Measurements from ENCODE around the gene ROBO2. TPM values are rescaled to one million over a fixed set of nuclear protein-coding genes. Genes with fewer than 3 reads are reported as not detected.

Gene ROBO2
- total RNA-seq, 1 experiment from 2014 or later, result under 0.01 TPM

DNA sequence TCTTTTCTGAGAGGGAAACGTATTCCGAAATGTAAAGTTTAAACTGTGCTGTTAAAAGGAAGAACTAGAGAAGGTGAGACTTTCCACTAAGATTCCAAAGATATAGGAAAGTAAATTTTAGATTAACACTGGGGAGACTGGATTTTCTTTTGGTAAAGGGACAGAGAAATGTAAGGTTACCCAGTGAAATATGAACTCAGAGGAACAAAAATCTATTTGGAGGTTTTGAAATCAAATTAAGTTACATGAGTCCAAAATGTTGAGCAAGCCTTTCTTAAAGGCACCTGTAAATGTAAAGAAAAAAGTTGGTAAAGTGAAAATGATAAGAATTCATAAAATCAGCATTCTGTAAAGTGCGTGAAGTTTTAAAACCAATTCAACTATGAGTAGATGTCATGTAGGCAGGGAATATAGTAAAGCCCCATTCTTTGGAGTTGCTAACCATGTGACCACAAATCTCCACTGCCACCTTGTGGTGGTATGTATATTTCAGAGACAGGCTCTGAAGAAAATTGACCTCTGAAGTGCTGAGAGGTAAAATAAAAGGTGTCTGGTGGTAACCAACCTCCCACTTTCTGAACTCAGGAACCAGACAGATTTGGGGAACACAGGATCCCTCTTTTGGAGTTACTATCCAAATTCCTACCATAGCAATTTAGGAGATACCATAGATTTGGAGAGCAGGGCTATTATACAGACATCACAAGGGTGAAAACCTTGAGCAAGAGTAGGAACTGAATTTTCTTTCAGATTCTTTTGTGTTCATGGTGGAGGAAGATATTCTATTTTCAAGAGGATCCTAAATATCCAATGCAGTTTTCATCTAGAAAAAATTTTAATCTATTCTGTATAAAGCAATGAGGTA, 215.3 kb downstream of the ROBO2 start:
- DNase-seq (ENCODE audit: low read depth), result peak; percentile 47

DNA sequence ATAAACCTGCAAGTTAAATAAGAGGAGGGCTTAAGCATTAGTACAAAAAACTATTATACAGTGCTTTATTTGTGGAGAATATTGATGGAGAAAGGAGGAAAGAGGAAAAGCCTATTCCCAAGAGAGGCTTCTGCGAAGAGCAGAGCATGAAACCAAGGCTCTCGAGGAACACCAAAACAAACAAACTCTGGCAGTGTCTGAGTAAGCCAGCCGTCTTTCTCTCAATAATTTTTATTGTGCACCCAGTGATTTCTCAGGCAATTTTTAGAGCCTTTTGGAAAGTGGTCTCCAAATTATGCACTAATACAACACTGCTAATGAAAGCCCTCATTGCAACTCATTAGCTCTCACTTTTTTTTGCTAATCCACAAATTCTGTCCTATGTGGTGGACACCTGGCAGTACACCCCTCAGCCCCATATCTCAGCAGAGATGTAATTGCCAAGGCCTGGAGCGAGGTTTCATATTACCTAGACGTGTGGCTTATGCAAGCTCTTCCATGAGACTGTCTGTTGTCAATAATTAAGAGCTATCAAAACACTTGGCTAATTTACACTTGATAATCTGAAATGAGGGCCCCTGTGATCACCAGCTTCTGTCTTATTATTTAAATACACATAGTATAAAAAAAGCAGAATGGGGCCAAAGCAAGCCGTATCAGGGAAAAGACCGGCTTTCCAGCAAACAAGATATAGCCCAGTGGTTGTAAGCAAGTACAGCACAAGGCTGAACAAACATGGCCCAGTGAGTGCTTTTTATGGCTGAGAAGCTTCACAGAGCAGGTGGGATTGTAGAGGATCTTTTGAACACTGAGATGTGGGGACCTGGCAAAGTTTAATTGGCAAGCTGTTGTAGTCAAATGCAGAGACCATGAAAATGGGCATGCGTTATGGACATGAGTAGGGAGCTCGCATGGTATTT, 216.9 kb downstream of the ROBO2 start:
- DNase-seq (ENCODE audit: low read depth), result no peak

DNA sequence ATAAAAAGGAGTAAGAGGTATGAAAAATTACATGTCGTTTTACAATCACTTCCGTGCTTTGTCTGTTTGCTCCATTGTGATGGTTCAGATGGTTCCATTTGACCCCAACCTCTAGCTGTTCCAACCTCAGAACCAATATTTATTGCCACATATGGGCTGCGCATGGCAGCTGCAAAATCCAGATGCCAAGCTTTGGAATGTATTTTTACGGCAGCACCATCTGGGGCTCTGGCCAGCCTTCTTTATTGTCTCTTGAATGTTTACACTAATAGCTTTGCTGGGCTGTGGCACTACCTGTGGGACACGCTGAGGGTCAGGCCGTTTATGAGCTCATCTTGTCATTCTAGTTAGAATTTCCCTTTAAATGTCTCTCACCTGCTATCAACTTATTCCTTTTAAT, 219.8 kb downstream of the ROBO2 start:
- DNase-seq (ENCODE audit: low read depth), result no peak

DNA sequence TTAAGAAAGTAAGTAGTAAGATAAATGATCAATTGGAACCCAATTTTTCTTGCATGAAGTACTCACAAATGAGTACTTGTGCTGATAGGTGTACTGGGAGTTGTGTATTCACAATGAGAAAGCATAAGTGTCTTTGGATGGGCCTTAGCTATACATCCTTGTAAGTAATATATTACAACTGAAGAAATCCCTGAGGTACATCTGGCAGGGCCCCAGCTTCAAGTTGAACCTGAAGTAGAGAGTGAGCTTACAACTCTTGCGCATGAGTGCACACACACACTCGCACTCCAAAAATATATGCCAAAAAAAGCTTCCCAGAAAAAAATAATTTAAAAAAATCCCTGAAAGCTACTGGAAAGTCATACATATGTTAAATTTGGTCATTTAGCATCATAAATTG, 222.5 kb downstream of the ROBO2 start:
- no peak for DNase-seq (ENCODE audit: low read depth)

DNA sequence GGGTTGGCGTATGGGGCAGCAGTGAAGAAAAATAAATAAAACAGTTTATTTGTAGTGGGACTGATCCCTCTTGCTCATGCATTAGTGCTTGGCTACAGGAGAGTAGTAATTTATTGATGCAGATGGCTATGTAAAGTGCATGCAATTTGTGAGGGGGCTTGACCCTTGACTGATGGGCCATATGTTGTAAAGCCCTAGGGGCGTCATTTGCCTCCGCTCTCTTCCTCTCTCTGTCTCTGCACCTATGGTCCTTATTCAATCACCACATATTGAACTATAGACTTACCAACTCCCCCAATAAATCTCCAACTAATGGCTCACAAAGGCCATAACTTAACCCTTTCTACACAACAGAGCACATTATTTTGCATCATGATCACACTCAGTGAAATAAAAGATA, 227.7 kb downstream of the ROBO2 start:
- no peak for DNase-seq (ENCODE audit: low read depth)

DNA sequence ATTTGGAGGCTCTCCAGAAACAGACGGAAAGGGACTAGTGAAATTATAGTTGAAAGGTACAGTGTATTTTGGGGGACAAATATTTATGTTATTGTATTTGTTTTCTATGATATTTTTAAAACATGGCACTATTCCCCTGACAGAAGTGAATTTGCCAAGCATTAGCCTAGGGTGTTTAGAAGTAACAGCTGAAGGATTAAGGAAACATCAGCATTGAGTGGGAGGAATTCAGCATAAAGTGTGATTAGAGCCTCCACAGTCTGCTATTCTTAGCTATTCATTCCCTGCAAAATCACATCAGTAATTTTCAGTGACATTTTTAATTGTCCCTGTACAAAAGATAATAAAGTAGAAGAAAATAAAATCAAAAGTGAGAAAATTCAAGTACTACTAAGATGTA, 231.4 kb downstream of the ROBO2 start:
- DNase-seq (ENCODE audit: low read depth), result no peak

DNA sequence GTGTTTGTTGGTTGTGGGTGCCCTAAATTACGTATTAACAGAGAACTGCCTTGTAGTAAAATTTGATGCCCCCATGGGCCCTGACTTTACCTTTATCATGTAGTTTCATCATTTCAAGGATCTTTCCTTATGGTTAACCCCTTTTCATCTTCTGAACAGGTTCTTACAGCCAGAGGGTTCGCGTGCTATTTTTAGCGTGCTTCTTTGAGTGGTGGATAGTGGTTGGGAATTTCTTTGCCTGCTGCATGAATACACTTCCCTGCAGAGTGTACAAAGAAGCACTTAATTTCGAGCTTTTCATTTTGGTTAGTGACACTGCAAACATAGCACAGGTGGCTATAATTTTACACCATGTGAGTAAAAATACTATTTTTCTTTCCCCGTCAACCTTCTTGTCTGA, 231.8 kb downstream of the ROBO2 start:
- DNase-seq (ENCODE audit: low read depth), result no peak

DNA sequence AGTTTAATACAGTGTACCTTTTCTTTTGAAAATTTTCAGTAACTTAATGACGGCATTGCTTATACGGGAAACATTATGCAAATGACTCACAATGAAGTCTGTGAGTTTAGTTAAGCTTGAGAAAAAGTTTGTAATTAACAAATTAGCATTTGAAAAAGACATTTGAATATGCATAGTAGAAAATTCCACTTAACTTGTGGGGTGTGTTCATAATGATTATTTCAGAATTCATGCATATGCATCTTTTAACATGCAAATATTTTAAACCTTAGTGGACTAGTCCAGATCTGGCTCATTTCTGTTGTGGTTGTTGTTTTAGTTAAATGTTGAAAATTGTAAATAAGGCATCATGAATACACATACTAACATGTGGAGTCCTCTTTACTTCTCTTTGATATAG, 239.4 kb downstream of the ROBO2 start:
- no peak for DNase-seq (ENCODE audit: low read depth)

DNA sequence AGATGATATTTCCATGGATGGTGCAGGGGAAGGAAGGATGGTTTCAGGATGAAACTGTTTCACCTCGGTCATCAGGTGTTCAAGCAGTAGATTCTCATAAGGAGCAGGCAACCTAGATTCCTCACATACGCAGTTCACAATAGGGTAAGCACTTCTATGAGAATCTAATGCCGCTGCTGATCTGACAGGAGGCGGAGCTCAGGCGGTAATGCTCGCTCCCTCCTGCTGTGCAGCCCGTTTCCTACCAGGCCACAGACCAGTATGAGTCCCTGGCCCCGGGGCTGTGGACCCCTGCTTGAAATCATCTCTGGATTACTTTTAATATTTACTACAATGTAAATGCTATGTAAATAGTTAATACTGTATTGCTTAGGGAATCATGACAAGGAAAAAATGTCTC, 241.8 kb downstream of the ROBO2 start:
- DNase-seq (ENCODE audit: low read depth), result no peak

DNA sequence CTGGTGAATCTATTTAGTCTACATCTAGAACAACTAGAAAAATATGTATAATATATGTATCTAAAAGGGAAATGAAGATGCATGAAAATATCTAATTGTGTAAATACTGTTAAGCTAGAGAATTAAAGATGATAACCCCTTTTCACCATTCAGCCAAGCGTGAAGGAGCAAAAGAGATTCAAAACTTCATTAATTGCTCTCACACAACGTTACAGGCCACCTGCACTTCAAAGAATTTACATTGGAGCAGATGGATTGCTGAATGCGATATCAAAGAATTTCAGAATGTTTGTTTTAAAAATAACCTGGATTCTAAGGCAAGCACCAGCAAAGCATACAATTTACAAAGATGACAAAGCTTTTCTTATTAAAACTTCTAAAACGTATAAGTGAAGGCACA, 243.2 kb downstream of the ROBO2 start:
- DNase-seq (ENCODE audit: low read depth), result no peak

DNA sequence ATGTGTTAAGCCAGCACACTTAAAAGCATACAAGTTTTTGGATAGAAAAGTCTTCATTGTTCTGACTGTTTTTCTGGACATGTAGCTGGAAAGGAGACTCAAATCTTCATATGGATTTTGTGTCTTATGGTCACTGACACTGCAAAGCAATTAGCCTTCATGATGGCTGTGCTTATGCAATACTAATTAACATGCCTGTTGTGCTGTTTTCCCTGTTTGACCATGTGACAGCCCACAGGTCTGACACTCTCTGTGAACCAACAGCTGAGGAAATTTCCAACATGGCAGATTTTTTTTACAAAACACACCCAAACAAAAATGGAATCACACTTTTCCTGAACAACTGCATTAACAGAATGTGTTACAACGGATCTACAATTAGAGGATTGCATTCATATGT, 248.4 kb downstream of the ROBO2 start:
- no peak for DNase-seq (ENCODE audit: low read depth)

DNA sequence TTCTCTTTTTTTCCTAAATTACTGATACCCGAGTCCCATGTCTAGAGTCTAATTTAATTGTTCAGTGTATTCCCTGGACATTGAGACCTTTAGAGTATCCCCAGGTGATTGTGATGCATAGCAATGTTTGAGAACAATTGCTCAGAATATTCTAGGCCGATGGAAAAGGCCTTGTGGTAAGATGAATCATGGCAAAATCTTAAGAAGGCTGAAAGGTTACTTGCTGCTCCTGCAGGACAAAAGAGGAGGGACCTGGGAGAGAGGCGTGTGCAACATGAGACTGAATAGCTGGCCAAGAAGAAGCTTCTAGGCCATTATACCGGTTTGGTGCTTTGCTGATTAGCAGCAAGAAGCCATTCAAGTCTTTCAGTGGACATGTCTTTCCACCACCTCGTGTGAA, 256.6 kb downstream of the ROBO2 start:
- DNase-seq (ENCODE audit: low read depth), result peak; percentile 56

DNA sequence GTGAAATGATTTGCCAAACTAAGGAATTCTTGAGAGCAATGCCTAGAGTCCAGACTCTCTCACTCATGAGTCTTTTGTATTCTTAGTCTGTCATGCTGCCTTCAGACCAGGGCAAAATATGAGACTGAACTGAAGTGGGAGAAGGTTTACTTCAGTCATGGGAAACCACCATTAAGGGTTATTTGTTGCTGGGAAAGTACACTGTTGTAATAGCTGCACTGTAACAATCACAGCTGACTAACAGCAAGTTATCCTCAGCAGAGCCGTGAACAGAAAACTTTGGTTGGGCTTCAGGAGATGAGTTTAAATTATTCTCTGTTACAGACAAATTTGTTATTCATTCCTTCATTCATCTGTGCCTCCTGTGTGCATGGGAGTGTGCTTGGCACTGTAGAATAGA, 258.5 kb downstream of the ROBO2 start:
- no peak for DNase-seq (ENCODE audit: low read depth)

DNA sequence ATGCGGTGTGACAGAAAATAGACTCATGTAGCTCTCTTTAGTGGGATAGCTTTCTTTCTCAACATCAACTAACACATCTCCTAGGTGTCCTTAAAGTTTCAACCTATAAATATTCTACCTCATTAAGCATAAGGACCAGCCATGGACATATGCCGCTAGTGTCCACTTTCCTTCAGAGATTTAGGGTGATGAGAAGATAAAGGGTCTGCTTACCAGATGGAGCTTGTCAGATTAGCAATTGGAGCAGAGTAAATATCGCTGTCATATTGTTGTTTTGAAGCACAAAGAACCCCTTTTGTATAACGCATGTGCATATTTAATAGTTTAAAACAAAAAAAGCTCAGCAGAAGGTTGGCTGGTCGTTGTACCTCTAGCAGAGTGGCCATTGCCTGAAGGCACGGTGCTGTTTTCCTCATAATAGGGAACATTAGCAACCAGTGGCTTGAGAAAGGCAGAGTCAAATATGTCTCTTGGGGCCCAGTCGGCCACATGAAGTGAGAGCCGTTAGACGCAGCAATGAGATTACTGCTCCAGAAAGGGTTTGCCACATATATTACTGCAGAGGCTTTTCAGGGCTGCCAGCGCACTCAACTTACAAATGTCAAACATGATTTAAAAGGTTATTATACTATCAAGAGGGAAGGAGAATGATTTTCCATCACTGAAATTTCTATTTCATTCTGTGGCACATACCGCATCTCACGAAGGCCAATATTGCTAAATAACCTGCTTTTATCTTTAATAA, 264.2 kb downstream of the ROBO2 start:
- DNase-seq (ENCODE audit: low read depth), result no peak

DNA sequence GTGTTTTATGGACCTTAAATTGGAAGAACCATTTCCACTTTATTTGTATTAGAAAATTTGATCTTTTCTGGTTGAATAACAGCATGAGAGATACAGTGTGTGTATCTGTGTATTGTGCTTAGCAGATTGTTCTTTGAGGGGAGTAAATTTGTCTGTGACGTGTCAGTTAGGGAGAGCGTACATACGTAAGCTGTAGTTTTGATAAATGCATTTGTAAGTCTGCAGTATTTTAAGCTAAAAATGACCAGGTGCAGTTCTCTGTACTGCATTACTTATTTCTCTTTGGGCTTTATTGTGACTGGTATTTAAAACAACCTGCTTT, 264.8 kb downstream of the ROBO2 start:
- no peak for DNase-seq (ENCODE audit: low read depth)

DNA sequence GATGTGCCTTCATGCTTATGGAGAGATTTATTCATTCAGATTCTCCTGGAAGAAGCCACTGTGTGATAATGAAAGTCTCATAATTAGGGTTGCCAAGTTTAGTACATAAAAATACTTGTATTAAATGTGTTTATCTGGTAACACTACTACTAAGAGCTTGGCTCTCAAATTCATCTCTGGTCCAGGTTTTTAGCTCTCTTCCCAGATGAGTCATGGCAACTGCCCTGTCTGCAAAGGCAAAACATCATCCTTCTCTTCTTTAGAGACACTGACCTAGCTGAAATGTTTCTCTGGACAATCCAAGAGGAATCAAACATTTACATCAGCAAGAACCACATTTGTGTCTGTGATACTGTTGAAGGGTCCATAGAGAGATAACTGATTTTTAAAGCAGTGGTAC, 269.6 kb downstream of the ROBO2 start:
- no peak for DNase-seq (ENCODE audit: low read depth)

DNA sequence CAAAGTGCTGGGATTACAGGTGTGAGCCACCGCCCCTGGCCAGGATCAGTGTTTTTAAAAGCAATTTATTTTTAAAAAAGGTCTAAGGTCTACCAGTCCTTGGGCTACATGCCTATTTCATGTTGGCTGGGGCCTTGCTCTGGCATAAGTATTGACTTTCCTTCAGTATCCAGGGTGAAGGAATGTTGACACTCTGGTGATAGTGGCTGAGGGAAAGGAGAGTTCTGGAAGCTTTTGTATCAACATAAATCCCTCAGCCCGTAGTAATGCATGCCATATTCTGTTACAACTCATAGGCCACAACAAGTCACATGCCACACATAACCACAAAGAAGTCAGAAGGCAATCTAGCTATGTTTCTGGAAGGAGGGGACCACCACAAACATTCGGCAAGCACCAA, 273.9 kb downstream of the ROBO2 start:
- no peak for DNase-seq (ENCODE audit: low read depth)

DNA sequence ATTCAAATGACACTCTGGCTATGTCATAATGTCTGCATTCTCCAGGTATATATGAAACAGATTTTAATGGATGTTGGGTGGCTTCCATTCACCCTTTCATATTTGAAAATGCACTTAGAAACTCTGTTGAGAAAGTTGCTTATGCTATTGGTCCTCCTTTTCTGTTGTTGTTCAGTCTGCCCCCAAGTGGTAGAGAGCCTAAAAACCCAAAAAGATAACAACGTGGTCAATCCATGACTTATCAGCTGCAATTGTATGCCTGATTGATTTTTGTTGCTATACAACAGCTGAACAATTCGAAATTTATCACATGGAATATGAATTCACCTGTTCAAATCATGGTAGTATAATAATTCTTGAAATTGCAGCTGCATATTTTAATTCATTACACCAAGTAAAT, 279.8 kb downstream of the ROBO2 start:
- no peak for DNase-seq (ENCODE audit: low read depth)

DNA sequence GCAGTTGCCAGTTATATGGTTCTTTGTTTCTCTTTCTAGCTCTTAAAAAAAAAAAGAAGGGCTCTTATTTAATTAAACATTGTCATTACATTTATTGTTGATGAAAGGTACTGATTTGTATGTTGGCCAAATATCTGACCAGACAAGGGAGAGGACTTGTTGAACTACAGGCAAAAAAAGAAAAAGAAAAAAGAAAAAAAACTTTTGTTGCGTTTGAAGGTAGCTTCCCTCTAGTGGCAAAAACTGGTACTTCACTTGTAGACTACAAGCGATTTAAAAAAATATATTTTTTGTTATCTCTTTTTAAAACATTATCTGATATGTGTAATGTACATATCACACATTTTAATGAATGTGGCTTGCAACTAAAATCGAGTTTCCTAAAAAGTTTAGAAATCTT, 280.6 kb downstream of the ROBO2 start:
- peak; percentile 7 for DNase-seq (ENCODE audit: low read depth)

DNA sequence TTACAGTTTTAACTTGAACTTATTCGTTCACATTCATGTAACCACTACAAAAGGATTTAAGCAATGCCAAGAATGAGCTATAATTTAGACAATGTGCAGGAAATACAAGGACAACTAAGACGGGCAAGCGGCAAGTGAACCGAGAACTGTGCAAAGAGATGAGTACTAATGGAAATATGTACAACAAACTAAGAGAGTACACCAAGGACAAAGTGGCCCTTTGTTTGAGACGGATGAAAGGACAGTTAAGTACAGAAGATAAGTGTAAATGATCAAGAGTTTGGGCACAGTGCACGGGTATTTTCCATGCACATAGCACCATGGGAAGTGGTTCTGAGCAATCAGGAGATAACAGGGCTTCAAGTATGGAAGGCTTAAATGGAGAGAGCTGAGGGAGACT, 281.7 kb downstream of the ROBO2 start:
- peak; percentile 23 for DNase-seq (ENCODE audit: low read depth)

DNA sequence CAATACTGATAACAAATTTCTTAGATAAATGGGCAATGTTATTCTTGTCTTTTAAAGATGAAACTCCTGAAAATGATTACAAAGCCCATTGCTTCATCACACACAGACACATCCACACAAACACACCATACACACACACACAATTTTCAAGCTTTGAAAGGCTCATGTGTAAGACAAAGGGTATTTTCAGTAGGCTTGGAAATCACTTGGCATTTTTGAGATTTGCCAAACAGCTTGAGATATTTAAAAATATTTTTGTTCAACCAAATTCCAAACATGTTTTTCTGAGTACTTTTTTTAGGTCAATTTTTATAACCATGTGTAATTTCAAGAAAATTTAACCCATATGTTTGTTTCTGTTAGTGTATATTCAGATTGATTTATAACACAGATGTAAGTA, 283.7 kb downstream of the ROBO2 start:
- DNase-seq (ENCODE audit: low read depth), result no peak

DNA sequence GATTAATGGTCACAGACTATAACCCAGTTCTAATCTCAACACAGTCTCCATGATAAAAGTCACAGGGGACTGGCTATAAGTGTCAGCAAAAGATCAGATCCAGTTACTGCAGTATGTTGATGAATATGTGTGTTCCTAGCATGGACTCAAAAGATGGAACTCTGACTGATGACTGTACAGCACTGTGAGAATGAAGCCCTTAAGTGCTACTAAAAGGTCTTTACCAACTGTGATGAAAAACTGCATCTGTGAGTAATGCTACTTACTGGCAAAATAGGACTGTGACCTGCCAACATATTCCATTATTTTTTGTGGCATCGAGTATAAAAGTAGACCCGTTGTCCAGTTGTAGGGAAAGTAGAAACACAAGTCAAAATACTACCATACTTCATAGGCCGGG, 284.2 kb downstream of the ROBO2 start:
- no peak for DNase-seq (ENCODE audit: low read depth)

Measured in HT1080 (cell line).